IMR-90 (cell line): ENCODE measurements around the gene USP43. TPM values are rescaled to one million over a fixed set of nuclear protein-coding genes. Genes with fewer than 3 reads are reported as not detected.

Experiments
- ATAC-seq: fragments of 200-7000 bp; cut with Tn5 transposase; 2 replicates; pipeline ENCODE4 v1.9.1; 2020; ENCODE audit warnings: low read depth, mild to moderate bottlenecking, moderate library complexity
- BruUV-seq: library from RNA; stranded (reverse); fragments of 400-500 nt; replicated peaks from 2 replicates; lab custom pipeline; 2021; lab: Mats Ljungman, UMichigan
- CTCF ChIA-PET: fragments of 300-600 bp; formaldehyde crosslinking; extraction: SDS; loops from one replicate; lab custom pipeline; 2021; ENCODE audit warnings: antibody characterized with exemption; lab: Yijun Ruan, JAX
- POLR2A ChIA-PET: fragments of 300-600 bp; sonication (Branson Sonifier 250); formaldehyde crosslinking; loops from one replicate; lab custom pipeline; 2022; ENCODE audit warnings: antibody characterized with exemption; ENCODE audit not compliant: unreplicated experiment; lab: Charles Lee
- DNase-seq: peaks from one replicate; pipeline ENCODE4 v3.0.0; 2013
- H2AFZ ChIP-seq: replicated peaks from 2 replicates; pipeline ENCODE3; 2013; ENCODE audit warnings: low read length, mild to moderate bottlenecking; ENCODE audit not compliant: poor library complexity
- H2AK5ac ChIP-seq: 2 replicates; pipeline ENCODE4 v1.6.1; 2013; ENCODE audit warnings: low read depth, low read length, inconsistent platforms
- H2AK9ac ChIP-seq: replicated peaks from 2 replicates; pipeline ENCODE3; 2013; ENCODE audit warnings: mild to moderate bottlenecking, low read depth, low read length, moderate library complexity; ENCODE audit not compliant: poor library complexity
- H2BK120ac ChIP-seq: 2 replicates; pipeline ENCODE4 v1.6.1; 2013; ENCODE audit warnings: low read depth, low read length, inconsistent platforms
- H2BK15ac ChIP-seq: 3 replicates; pipeline ENCODE4 v1.6.1; 2013; ENCODE audit warnings: low read depth, low read length, inconsistent platforms
- H2BK20ac ChIP-seq: 2 replicates; pipeline ENCODE4 v1.6.1; 2013; ENCODE audit warnings: low read depth, mild to moderate bottlenecking, inconsistent platforms, low read length, moderate library complexity
- H2BK5ac ChIP-seq: 2 replicates; pipeline ENCODE4 v1.6.1; 2013; ENCODE audit warnings: mild to moderate bottlenecking, low read depth, low read length, inconsistent platforms; ENCODE audit not compliant: poor library complexity, severe bottlenecking
- H3K14ac ChIP-seq: replicated peaks from 2 replicates; pipeline ENCODE4 v1.6.1; 2013; ENCODE audit warnings: low read depth, low read length, inconsistent platforms
- H3K18ac ChIP-seq: 2 replicates; pipeline ENCODE4 v1.6.1; 2013; ENCODE audit warnings: low read depth, low read length, control low read depth
- H3K23ac ChIP-seq: 2 replicates; pipeline ENCODE4 v1.6.1; 2013; ENCODE audit warnings: low read depth, low read length, inconsistent platforms
- H3K27ac ChIP-seq: 2 replicates; pipeline ENCODE4 v1.5.1; 2013; ENCODE audit warnings: mild to moderate bottlenecking, control low read depth, low read length; ENCODE audit not compliant: insufficient read depth
- H3K27me3 ChIP-seq: 2 replicates; pipeline ENCODE4 v1.6.1; 2013; ENCODE audit warnings: low read length; ENCODE audit not compliant: control insufficient read depth, insufficient read depth
- H3K36me3 ChIP-seq: 2 replicates; pipeline ENCODE4 v1.6.1; 2013; ENCODE audit warnings: low read length, mixed read lengths; ENCODE audit not compliant: control insufficient read depth, insufficient read depth
- H3K4ac ChIP-seq: 2 replicates; pipeline ENCODE4 v1.6.1; 2013; ENCODE audit warnings: low read depth, low read length, inconsistent platforms
- H3K4me1 ChIP-seq: 2 replicates; pipeline ENCODE4 v1.6.1; 2013; ENCODE audit warnings: low read length, mixed read lengths; ENCODE audit not compliant: control insufficient read depth, insufficient read depth
- H3K4me2 ChIP-seq: 2 replicates; pipeline ENCODE4 v1.6.1; 2013; ENCODE audit warnings: low read depth, mild to moderate bottlenecking, control low read depth, low read length, moderate library complexity
- H3K4me3 ChIP-seq: 2 replicates; pipeline ENCODE4 v1.5.1; 2013; ENCODE audit warnings: low read depth, mild to moderate bottlenecking, control low read depth, low read length, moderate library complexity; ENCODE audit not compliant: insufficient read depth
- H3K56ac ChIP-seq: 2 replicates; pipeline ENCODE4 v1.6.1; 2013; ENCODE audit warnings: low read length, inconsistent platforms; ENCODE audit not compliant: insufficient read depth; ENCODE audit errors: extremely low read depth
- H3K79me1 ChIP-seq, 2 experiments: 2 replicates each; pipeline ENCODE4 v1.6.1; 2013; ENCODE audit warnings: low read length in 2 of 2, inconsistent platforms in 1 of 2, low read depth in 1 of 2
- H3K9ac ChIP-seq: 2 replicates; pipeline ENCODE4 v1.6.1; 2013; ENCODE audit warnings: low read depth, low read length, control low read depth
- H3K9me1 ChIP-seq: 2 replicates; pipeline ENCODE4 v1.6.1; 2013; ENCODE audit warnings: low read length, inconsistent platforms; ENCODE audit not compliant: insufficient read depth
- H3K9me3 ChIP-seq: 2 replicates; pipeline ENCODE4 v1.6.1; 2013; ENCODE audit warnings: low read length; ENCODE audit not compliant: control insufficient read depth, insufficient read depth
- H4K20me1 ChIP-seq: 2 replicates; pipeline ENCODE4 v1.6.1; 2013; ENCODE audit warnings: low read length, inconsistent platforms; ENCODE audit not compliant: insufficient read depth
- H4K5ac ChIP-seq: 2 replicates; pipeline ENCODE4 v1.6.1; 2013; ENCODE audit warnings: mild to moderate bottlenecking, low read depth, low read length, control low read depth
- H4K8ac ChIP-seq, 2 experiments: 2 replicates each; pipeline ENCODE4 v1.6.1; 2013; ENCODE audit warnings: low read depth in 2 of 2, low read length in 2 of 2, control low read depth in 1 of 2, inconsistent platforms in 1 of 2
- H4K91ac ChIP-seq: 2 replicates; pipeline ENCODE4 v1.6.1; 2013; ENCODE audit warnings: low read depth, low read length, inconsistent platforms; ENCODE audit not compliant: insufficient read depth
- BHLHE40 ChIP-seq: fragments of 150-350 bp; IDR thresholded peaks from 2 replicates; pipeline ENCODE4 v1.6.1; 2016; ENCODE audit warnings: mild to moderate bottlenecking, low read depth, low read length
- CEBPB ChIP-seq: IDR thresholded peaks from 2 replicates; pipeline ENCODE4 v1.6.1; 2012; ENCODE audit warnings: low read depth, low read length, improper control_type of control experiment
- CHD1 ChIP-seq: IDR thresholded peaks from 2 replicates; pipeline ENCODE4 v1.6.1; 2012; ENCODE audit warnings: low read depth, low read length, improper control_type of control experiment
- FOS ChIP-seq: fragments of 150-350 bp; IDR thresholded peaks from 2 replicates; pipeline ENCODE4 v1.6.1; 2016; ENCODE audit warnings: low read depth, low read length
- MAFK ChIP-seq: IDR thresholded peaks from 2 replicates; pipeline ENCODE4 v1.6.1; 2012; ENCODE audit warnings: low read depth, low read length, improper control_type of control experiment
- MAZ ChIP-seq: IDR thresholded peaks from 2 replicates; pipeline ENCODE4 v1.6.1; 2012; ENCODE audit warnings: low read depth, mild to moderate bottlenecking, low read length, improper control_type of control experiment, moderate library complexity, borderline replicate concordance
- MXI1 ChIP-seq: IDR thresholded peaks from 2 replicates; pipeline ENCODE4 v1.6.1; 2012; ENCODE audit warnings: low read depth, mild to moderate bottlenecking, low read length, moderate library complexity, borderline replicate concordance
- NFE2L2 ChIP-seq: fragments of 150-350 bp; IDR thresholded peaks from 2 replicates; pipeline ENCODE4 v1.6.1; 2016; ENCODE audit warnings: low read depth, mild to moderate bottlenecking, low read length
- POLR2A ChIP-seq: IDR thresholded peaks from 2 replicates; pipeline ENCODE4 v1.6.1; 2012; ENCODE audit warnings: mild to moderate bottlenecking, low read depth, low read length
- RAD21 ChIP-seq: IDR thresholded peaks from 2 replicates; pipeline ENCODE4 v1.6.1; 2012; ENCODE audit warnings: low read length, improper control_type of control experiment
- RCOR1 ChIP-seq: IDR thresholded peaks from 2 replicates; pipeline ENCODE4 v1.6.1; 2012; ENCODE audit warnings: mild to moderate bottlenecking, low read length, improper control_type of control experiment; ENCODE audit not compliant: insufficient replicate concordance
- RFX5 ChIP-seq: IDR thresholded peaks from 2 replicates; pipeline ENCODE4 v1.8.0; 2012; ENCODE audit warnings: low read depth, mild to moderate bottlenecking, low read length, moderate library complexity
- SMC3 ChIP-seq: fragments of 150-350 bp; IDR thresholded peaks from 2 replicates; pipeline ENCODE4 v1.6.1; 2016; ENCODE audit warnings: low read depth, mild to moderate bottlenecking, antibody characterized with exemption, low read length, moderate library complexity
- WGBS, 2 experiments: methylation state at CpG; one replicate each; pipeline versions ENCODE4 v1.1.5 to v1.1.7; 2013; ENCODE audit warnings: missing lambda C conversion rate in 2 of 2; ENCODE audit not compliant: insufficient read length in 1 of 2; ENCODE audit errors: extremely low coverage in 2 of 2; 5-methylcytosine and 5-hydroxymethylcytosine counted together
- dilution Hi-C: fragments of 300-500 bp; cut with HindIII; formaldehyde crosslinking; loops from one replicate; pipeline ENCODE4 v1.14.3; 2018; ENCODE audit warnings: low sequenced_read_pairs; ENCODE audit not compliant: unreplicated experiment
- in situ Hi-C: fragments of 300-500 bp; cut with MboI; formaldehyde crosslinking; loops from 3 replicates; pipeline ENCODE4 v1.14.3; 2019; ENCODE audit warnings: low sequenced_read_pairs, inconsistent platforms, mixed read lengths
- intact Hi-C: fragments of 100-400 bp; cut with micrococcal nuclease; formaldehyde crosslinking; loops from 2 replicates; pipeline ENCODE4 v1.10.0; 2022
- polyA plus RNA-seq, 3 experiments: library from polyadenylated mRNA; depleted of rRNA; stranded (reverse); fragments of >200 nt; gene quantifications; 2 replicates each; pipeline ENCODE4 v1.2.3, GENCODE V29; 2012; ENCODE audit warnings: low replicate concordance in 1 of 3
- total RNA-seq: library from RNA; depleted of rRNA; stranded (reverse); fragments of >200 nt; gene quantifications from 2 replicates; pipeline ENCODE4 v1.2.3, GENCODE V29; 2012
- TF ChIP-seq, protein P1 (sequence below): conservative IDR thresholded peaks from 2 replicates; pipeline ENCODE4 v1.5.1; 2012; ENCODE audit warnings: mild to moderate bottlenecking, low read depth, low read length, improper control_type of control experiment
- TF ChIP-seq, protein P2 (sequence below): fragments of 150-350 bp; IDR thresholded peaks from 2 replicates; pipeline ENCODE4 v1.6.1; 2016; ENCODE audit warnings: low read depth, mild to moderate bottlenecking, low read length, moderate library complexity, borderline replicate concordance
- TF ChIP-seq, protein P3 (sequence below): fragments of 150-350 bp; IDR thresholded peaks from 2 replicates; pipeline ENCODE4 v1.6.1; 2017; ENCODE audit warnings: mild to moderate bottlenecking, antibody characterized with exemption, low read length, low read depth

USP43 gene
- total and polyA plus RNA-seq, 2 of the 4 experiments (the other 2 are of a cell fraction): not detected

DNA sequence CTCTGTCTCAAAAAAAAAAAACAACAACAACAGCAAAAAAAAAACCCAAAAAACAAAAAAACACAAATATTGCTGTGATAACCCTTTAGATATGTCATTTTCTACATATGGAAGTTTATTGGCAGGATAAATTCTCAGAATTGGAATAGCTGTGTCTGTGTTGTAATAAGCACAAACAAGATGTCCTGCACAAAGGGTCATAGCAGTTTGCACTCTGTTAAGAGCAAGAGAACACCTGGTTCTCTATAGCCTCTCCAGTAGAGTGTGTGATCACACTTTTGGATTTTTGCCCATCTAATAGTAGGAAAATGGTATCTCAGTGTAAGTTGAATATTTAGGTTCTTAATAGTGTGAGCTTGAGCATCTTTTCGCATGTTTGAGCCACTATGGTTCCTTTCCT, 60.4 kb downstream of the USP43 start:
- ATAC-seq: no peak
- H3K4me3 ChIP-seq: no peak overlapping the region
- H2BK5ac ChIP-seq: no peak overlapping the region
- no peak for TF ChIP-seq RCOR1
- TF ChIP-seq RFX5: no peak
- no peak for TF ChIP-seq SMC3
- TF ChIP-seq MXI1: no peak
- TF ChIP-seq CEBPB: no peak
- TF ChIP-seq POLR2A: no peak
- no peak for TF ChIP-seq FOS
- TF ChIP-seq, protein P1, sequence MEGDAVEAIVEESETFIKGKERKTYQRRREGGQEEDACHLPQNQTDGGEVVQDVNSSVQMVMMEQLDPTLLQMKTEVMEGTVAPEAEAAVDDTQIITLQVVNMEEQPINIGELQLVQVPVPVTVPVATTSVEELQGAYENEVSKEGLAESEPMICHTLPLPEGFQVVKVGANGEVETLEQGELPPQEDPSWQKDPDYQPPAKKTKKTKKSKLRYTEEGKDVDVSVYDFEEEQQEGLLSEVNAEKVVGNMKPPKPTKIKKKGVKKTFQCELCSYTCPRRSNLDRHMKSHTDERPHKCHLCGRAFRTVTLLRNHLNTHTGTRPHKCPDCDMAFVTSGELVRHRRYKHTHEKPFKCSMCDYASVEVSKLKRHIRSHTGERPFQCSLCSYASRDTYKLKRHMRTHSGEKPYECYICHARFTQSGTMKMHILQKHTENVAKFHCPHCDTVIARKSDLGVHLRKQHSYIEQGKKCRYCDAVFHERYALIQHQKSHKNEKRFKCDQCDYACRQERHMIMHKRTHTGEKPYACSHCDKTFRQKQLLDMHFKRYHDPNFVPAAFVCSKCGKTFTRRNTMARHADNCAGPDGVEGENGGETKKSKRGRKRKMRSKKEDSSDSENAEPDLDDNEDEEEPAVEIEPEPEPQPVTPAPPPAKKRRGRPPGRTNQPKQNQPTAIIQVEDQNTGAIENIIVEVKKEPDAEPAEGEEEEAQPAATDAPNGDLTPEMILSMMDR: no peak
- no peak for TF ChIP-seq CHD1
- no peak for TF ChIP-seq BHLHE40
- TF ChIP-seq, protein P2, sequence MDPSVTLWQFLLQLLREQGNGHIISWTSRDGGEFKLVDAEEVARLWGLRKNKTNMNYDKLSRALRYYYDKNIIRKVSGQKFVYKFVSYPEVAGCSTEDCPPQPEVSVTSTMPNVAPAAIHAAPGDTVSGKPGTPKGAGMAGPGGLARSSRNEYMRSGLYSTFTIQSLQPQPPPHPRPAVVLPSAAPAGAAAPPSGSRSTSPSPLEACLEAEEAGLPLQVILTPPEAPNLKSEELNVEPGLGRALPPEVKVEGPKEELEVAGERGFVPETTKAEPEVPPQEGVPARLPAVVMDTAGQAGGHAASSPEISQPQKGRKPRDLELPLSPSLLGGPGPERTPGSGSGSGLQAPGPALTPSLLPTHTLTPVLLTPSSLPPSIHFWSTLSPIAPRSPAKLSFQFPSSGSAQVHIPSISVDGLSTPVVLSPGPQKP: no peak
- TF ChIP-seq MAZ: no peak
- no peak for TF ChIP-seq MAFK
- TF ChIP-seq RAD21: no peak
- TF ChIP-seq, protein P3, sequence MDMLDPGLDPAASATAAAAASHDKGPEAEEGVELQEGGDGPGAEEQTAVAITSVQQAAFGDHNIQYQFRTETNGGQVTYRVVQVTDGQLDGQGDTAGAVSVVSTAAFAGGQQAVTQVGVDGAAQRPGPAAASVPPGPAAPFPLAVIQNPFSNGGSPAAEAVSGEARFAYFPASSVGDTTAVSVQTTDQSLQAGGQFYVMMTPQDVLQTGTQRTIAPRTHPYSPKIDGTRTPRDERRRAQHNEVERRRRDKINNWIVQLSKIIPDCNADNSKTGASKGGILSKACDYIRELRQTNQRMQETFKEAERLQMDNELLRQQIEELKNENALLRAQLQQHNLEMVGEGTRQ: no peak
- no peak for TF ChIP-seq NFE2L2
- ChIA-PET POLR2A (no interaction called here), CTCF (interaction anchor here (0.6 to 0.7 kb wide), 3 partner anchors 112 to 649 kb away, joined by 3 to 5 read pairs (median 4); no protein-coding TSS in a partner anchor)
- no peak overlapping the region for H2AK5ac ChIP-seq
- H4K91ac ChIP-seq: no peak overlapping the region
- BruUV-seq: no TSS peak
- H2AK9ac ChIP-seq: no peak overlapping the region
- no peak overlapping the region for H2BK15ac ChIP-seq
- H2AFZ ChIP-seq: no peak overlapping the region
- no peaks in the 10 kb centered on the region for H3K9me1 ChIP-seq
- H2BK120ac ChIP-seq: no peak overlapping the region
- H3K18ac ChIP-seq: no peak overlapping the region
- H3K56ac ChIP-seq: no peak overlapping the region
- intact Hi-C loops: no loop called here
- H3K4ac ChIP-seq: no peak overlapping the region
- DNase-seq: no peak
- no peak overlapping the region for H3K14ac ChIP-seq
- H3K23ac ChIP-seq: no peak overlapping the region
- no peak overlapping the region for H3K4me2 ChIP-seq
- no peaks in the 10 kb centered on the region for H3K4me1 ChIP-seq
- in situ Hi-C loops: no loop called here
- no peak overlapping the region for H3K27ac ChIP-seq
- no peaks in the 10 kb centered on the region for H3K79me1 ChIP-seq
- H4K8ac ChIP-seq: no peak overlapping the region
- no peak overlapping the region for H4K5ac ChIP-seq
- H2BK20ac ChIP-seq: no peak overlapping the region
- peaks cover 18% of the 10 kb centered on the region for H3K9me3 ChIP-seq
- H4K20me1 ChIP-seq: no peaks in the 10 kb centered on the region
- dilution Hi-C loops: no loop called here
- WGBS, 2 experiments: no CpG with 5 or more reads among the region's 1 CpG
- H3K27me3 ChIP-seq: no peaks in the 10 kb centered on the region
- no peak overlapping the region for H3K9ac ChIP-seq
- no peaks in the 10 kb centered on the region for H3K36me3 ChIP-seq
